Transverse colon (tissue), 4 donors: ENCODE data around the gene KRT5. TPM values are rescaled to one million over a fixed set of nuclear protein-coding genes. Genes with fewer than 3 reads are reported as not detected.
"Not testable (repeated sequence)": the region's sequence is repeated elsewhere in the genome, so short reads cannot be mapped to it uniquely, and the experiment has no call there.

Source experiments
- DNase-seq: peaks from one replicate; pipeline ENCODE4 v3.0.0-alpha.2; 2019
- H3K27ac ChIP-seq, 4 donors: fragments of 200-600 bp; sonication (generic); 2 replicates each; pipeline ENCODE4 v1.5.1; 2016 to 2018; ENCODE audit warnings: inconsistent platforms in 4 of 4
- H3K27me3 ChIP-seq: fragments of 200-600 bp; sonication (generic); 2 replicates; pipeline ENCODE4 v1.5.1; 2017; ENCODE audit warnings: inconsistent platforms
- H3K36me3 ChIP-seq, 4 donors: fragments of 200-600 bp; sonication (generic); 2 replicates each; pipeline ENCODE4 v1.5.1; 2017 to 2019; ENCODE audit warnings: inconsistent platforms in 4 of 4
- H3K4me1 ChIP-seq, 4 donors: fragments of 200-600 bp; sonication (generic); 2 replicates each; pipeline ENCODE4 v1.5.1; 2017 to 2020; ENCODE audit warnings: inconsistent platforms in 4 of 4
- H3K4me3 ChIP-seq, 4 donors: fragments of 200-600 bp; sonication (generic); 1 replicate in 1 of 4; 2 replicates in 3 of 4; pipeline versions ENCODE4 v1.5.1 to v1.6.1; 2017 to 2019; ENCODE audit warnings: inconsistent platforms in 4 of 4
- H3K9me3 ChIP-seq, 2 donors: fragments of 200-600 bp; sonication (generic); 2 replicates each; pipeline ENCODE4 v1.5.1; 2017 to 2019; ENCODE audit warnings: inconsistent platforms in 2 of 2
- CTCF ChIP-seq, 5 experiments: fragments of 200-600 bp in 3 of 5; fragments of 450-650 bp in 2 of 5; sonication (generic) in 3 of 5; IDR thresholded peaks; 1 replicate in 2 of 5; 2 replicates in 3 of 5; pipeline ENCODE4 v1.5.1; 2016 to 2017; ENCODE audit warnings: antibody characterized with exemption in 5 of 5, inconsistent platforms in 3 of 5, mild to moderate bottlenecking in 2 of 5, moderate library complexity in 1 of 5
- EP300 ChIP-seq: sonication (generic); formaldehyde crosslinking; IDR thresholded peaks from one replicate; pipeline ENCODE4 v1.6.1; 2017; ENCODE audit warnings: antibody characterized with exemption, low read depth
- POLR2A ChIP-seq: fragments of 450-650 bp; IDR thresholded peaks from one replicate; pipeline ENCODE4 v1.6.1; 2016; ENCODE audit warnings: antibody characterized with exemption, mild to moderate bottlenecking, moderate library complexity
- POLR2AphosphoS5 ChIP-seq, 3 donors: sonication (generic); formaldehyde crosslinking; IDR thresholded peaks; one replicate each; pipeline ENCODE4 v1.6.1; 2016; ENCODE audit warnings: antibody characterized with exemption in 3 of 3
- WGBS, 2 donors: methylation state at CpG; one replicate each; pipeline ENCODE4 v1.1.5; 2018; ENCODE audit warnings: low coverage in 1 of 2; 5-methylcytosine and 5-hydroxymethylcytosine counted together
- in situ Hi-C, 4 donors: fragments of 200-750 bp; cut with MboI; loops; one replicate each; pipeline versions ENCODE4 v1.15.0 to v1.15.1; 2017; ENCODE audit warnings: low sequenced_read_pairs in 3 of 4, low pct_ligation_motif_present in 1 of 4, low pct_unique_long_range_greater_than_20kb in 1 of 4
- intact Hi-C: fragments of 100-400 bp; cut with DNase I; formaldehyde crosslinking; loops from one replicate; pipeline ENCODE4 v1.15.1; 2023; ENCODE audit warnings: low total_unique reads
- total RNA-seq, 4 donors: library from RNA; depleted of rRNA; stranded (reverse); fragments of >200 nt; gene quantifications; one replicate each; pipeline ENCODE4 v1.1.0, GENCODE V29; 2016

KRT5 gene
- total RNA-seq, 4 donors from 2014 or later, result not detected

DNA sequence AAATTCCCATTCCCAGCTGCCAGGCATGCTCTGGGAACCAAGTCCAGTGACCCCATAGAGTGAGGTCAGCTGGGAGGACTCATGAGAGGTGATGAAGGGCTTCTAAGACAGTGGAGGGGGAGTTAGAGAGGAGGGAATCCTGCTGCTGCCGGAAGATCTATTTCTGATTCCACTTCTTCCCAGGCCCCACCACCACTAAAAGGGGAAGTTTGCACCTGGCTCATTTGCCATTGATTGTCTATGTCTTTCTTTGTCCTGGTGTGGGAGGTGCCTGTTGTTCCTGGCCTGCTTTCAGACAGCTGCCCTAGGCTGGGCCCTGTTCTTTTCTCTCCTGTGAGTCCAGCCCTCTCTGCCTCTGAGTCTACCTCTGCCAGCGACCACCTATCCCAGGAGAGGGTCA, 24.1 kb downstream of the KRT5 start:
- Histone ChIP-seq H3K9me3 (no peaks in the 10 kb centered on the region), H3K36me3 (no peaks in the 10 kb centered on the region), H3K4me1 (peaks cover 0 to 6% (median 0%) of the 10 kb centered on the region in 4 donors), H3K27ac (no peak overlapping the region), H3K27me3 (no peaks in the 10 kb centered on the region), H3K4me3 (no peak overlapping the region)
- intact Hi-C loops, result no loop called here
- DNase-seq, result no peak
- in situ Hi-C loops, result loop anchor here in 1 of 4 donors (10.0 kb wide), 1 partner anchor 111 kb away; the partner anchor contains the start of gene KRT84
- 33 to 57% methylated on average over 1 to 2 of the region's 2 CpGs for WGBS, 2 donors
- TF ChIP-seq POLR2A (no peak), EP300 (no peak), CTCF (IDR thresholded peaks at IDR 0.05) (no peak), POLR2AphosphoS5 (IDR thresholded peaks at IDR 0.05) (no peak)

DNA sequence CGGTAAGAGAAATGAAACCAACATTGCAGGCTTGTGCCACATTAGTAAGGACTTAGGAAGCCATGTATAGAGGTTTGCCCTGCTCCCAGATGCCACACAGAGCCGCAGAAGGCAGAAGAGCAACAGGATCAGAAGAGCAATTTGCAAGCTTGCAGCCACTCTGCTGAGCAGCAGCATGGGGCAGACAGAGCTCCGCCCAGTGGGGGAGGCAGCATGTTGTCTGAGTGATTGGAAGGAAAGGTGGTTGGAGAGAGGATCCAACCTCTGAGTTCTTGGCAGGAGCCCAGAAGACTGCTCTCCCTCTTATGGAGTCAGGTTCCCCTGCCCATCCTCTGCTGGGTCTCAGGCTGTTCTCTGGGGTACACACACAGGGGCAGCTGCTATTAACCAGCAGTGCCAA, 24.8 kb downstream of the KRT5 start:
- Histone ChIP-seq H3K4me3 (no peak overlapping the region), H3K36me3 (no peaks in the 10 kb centered on the region), H3K27me3 (no peaks in the 10 kb centered on the region), H3K9me3 (no peaks in the 10 kb centered on the region), H3K27ac (no peak overlapping the region), H3K4me1 (peaks cover 0 to 6% (median 0%) of the 10 kb centered on the region in 4 donors)
- intact Hi-C loops, result no loop called here
- DNase-seq, result no peak
- 33 to 38% methylated on average over 2 to 3 of the region's 3 CpGs for WGBS, 2 donors
- in situ Hi-C loops, result loop anchor here in 1 of 4 donors (10.0 kb wide), 1 partner anchor 111 kb away; the partner anchor contains the start of gene KRT84
- no peak for TF ChIP-seq POLR2AphosphoS5 (IDR thresholded peaks at IDR 0.05)
- no peak for TF ChIP-seq EP300
- TF ChIP-seq CTCF (IDR thresholded peaks at IDR 0.05), result no peak

- intact Hi-C loops, result no loop called here
- 77% methylated on average over 4 of the region's 4 CpGs; no CpG with 5 or more reads in 1 of the 2 donors for WGBS, 2 donors
Measured at GRCh38 chr12:52494518-52494917, 25.7 kb downstream of the KRT5 start.

DNA sequence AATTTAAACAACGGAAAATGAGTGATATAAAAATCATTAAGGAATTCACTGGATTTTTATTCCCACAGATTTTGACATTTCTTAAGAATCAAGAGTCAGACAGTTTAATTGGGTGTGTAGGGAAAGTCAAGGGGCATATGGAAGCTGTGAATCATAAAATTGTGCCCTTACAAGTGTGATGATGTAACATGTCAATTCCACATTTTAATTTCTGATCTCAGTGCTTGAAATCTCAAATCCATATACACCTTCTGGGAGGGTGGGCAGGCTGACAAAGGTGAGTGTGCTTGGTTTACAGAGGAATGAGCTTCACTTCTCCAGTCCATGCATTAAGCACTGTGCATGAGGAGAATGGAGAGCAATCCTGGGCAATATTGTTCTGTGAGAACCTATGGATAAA, 26.1 kb downstream of the KRT5 start:
- 83 to 100% methylated on average over 1 of the region's 1 CpG for WGBS, 2 donors
- no peak for DNase-seq
- Histone ChIP-seq H3K27ac (no peak overlapping the region), H3K27me3 (no peaks in the 10 kb centered on the region), H3K4me1 (peaks cover 0 to 6% (median 0%) of the 10 kb centered on the region in 4 donors), H3K4me3 (no peak overlapping the region), H3K9me3 (no peaks in the 10 kb centered on the region), H3K36me3 (no peaks in the 10 kb centered on the region)
- intact Hi-C loops, result no loop called here
- in situ Hi-C loops, result loop anchor here in 1 of 4 donors (10.0 kb wide), 1 partner anchor 109 kb away; the partner anchor contains the start of gene KRT84
- no peak for TF ChIP-seq CTCF (IDR thresholded peaks at IDR 0.05)
- TF ChIP-seq POLR2A, result no peak
- TF ChIP-seq POLR2AphosphoS5 (IDR thresholded peaks at IDR 0.05), result no peak
- no peak for TF ChIP-seq EP300

More at GRCh38 chr12:52494518-52494917, 25.7 kb downstream of the KRT5 start:
- H3K36me3 ChIP-seq, result no peaks in the 10 kb centered on the region
- H3K27ac ChIP-seq, result no peak overlapping the region
- H3K9me3 ChIP-seq, result no peaks in the 10 kb centered on the region
- peak; percentile 17 for DNase-seq
- peak in 2 of 3 donors; percentile 33 to 45 for TF ChIP-seq POLR2AphosphoS5 (IDR thresholded peaks at IDR 0.05)
- no peak for TF ChIP-seq EP300
- H3K27me3 ChIP-seq, result no peaks in the 10 kb centered on the region
- in situ Hi-C loops, result loop anchor here in 1 of 4 donors (10.0 kb wide), 1 partner anchor 110 kb away; the partner anchor contains the start of gene KRT84
- H3K4me3 ChIP-seq, result no peak overlapping the region
- peaks cover 0 to 6% (median 0%) of the 10 kb centered on the region in 4 donors for H3K4me1 ChIP-seq

DNA sequence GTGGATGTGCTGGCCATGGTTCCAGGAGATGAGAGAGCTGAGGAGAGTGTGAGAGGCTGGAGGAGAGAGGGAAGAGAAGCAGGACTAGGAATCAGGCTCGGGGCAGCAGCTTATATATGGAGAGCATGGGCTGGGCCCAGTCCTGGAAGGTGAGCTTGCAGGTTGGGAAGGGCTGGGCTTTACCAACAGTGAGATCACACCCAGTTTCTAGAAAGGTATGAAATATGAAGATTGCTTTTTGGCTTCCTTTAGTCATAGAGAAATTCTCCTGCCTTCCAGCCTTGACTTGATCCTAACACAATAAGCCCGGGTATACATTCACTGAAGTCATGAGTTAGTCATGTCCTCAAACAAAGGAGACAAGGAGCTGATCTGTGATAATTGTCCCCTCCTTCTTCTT, 27.0 kb downstream of the KRT5 start, which contains the start of gene KRT6A:
Gene KRT6A, minus strand, starts transcription at position 86 of the 400 bp plus-strand sequence. Its CDS starts 69 bp downstream, at position 17.
- intact Hi-C loops, result no loop called here
- H3K36me3 ChIP-seq, result no peaks in the 10 kb centered on the region
- H3K4me3 ChIP-seq, result no peak within 1 kb of the TSS
- TF ChIP-seq CTCF (IDR thresholded peaks at IDR 0.05) (no peak), POLR2AphosphoS5 (IDR thresholded peaks at IDR 0.05) (no peak), POLR2A (no peak), EP300 (no peak)
- H3K27ac ChIP-seq, result no peak within 1 kb of the TSS
- in situ Hi-C loops, result loop anchor here in 1 of 4 donors (10.0 kb wide), 1 partner anchor 108 kb away; the partner anchor contains the start of gene KRT84
- no peaks in the 10 kb centered on the region for H3K27me3 ChIP-seq
- 75 to 100% methylated on average over 1 to 2 of the region's 2 CpGs for WGBS, 2 donors
- H3K4me1 ChIP-seq, result peaks cover 0 to 6% (median 0%) of the 10 kb centered on the region in 4 donors
- H3K9me3 ChIP-seq, result no peaks in the 10 kb centered on the region
- no peak for DNase-seq

GRCh38 chr12:52492405-52492804, 27.8 kb downstream of the KRT5 start:
- H3K27me3 ChIP-seq, H3K36me3 ChIP-seq, H3K27ac ChIP-seq, DNase-seq, H3K4me1 ChIP-seq, intact Hi-C loops, H3K4me3 ChIP-seq, H3K9me3 ChIP-seq: not testable (repeated sequence)
- whole genome bisulfite sequencing, 2 donors, result 96% methylated on average over 6 of the region's 6 CpGs; no CpG with 5 or more reads in 1 of the 2 donors
- in situ Hi-C loops, result loop anchor here in 1 of 4 donors (10.0 kb wide), 1 partner anchor 108 kb away; the partner anchor contains the start of gene KRT84
